Activated CD8-positive, alpha-beta memory T cell treated with anti-CD3 and anti-CD28 coated beads for 24 hours (primary cell): ENCODE data around the gene TCERG1L.
"Not testable (repeated sequence)": the region's sequence is repeated elsewhere in the genome, so short reads cannot be mapped to it uniquely, and the experiment has no call there.

ENCODE experiments used
- DNase-seq: peaks from one replicate; pipeline ENCODE4 v3.0.0-alpha.2; 2020

Gene TCERG1L

GRCh38 chr10:131311661-131312477 is at the start of gene TCERG1L:
TCERG1L (minus strand) TSS chr10:131311721; CDS start chr10:131311635, 86 bp downstream.
- DNase-seq = no peak

- no peak for DNase-seq
These were observed 47.4 kb upstream of the TCERG1L start for GRCh38 chr10:131358741-131359442.

DNA sequence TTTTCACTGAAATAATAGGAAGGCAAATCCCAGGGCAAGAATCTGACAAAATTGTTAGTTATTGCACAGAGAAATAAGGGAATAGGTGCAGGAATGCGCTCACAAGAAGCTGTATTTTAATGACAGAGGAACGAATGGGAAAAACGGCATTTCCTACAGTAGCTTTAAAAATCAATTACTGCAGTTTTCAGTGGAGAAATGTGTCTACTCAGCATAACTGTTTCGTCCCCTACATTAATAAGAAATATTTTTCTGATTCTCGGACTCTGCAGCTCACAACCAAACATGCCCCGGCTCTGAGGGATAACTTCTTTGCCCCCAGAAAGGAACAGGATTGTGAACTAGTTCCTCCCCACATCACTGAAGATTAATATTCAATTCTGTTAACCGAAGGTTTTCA is 44.9 kb upstream of the TCERG1L start:
- no peak for DNase-seq

DNA sequence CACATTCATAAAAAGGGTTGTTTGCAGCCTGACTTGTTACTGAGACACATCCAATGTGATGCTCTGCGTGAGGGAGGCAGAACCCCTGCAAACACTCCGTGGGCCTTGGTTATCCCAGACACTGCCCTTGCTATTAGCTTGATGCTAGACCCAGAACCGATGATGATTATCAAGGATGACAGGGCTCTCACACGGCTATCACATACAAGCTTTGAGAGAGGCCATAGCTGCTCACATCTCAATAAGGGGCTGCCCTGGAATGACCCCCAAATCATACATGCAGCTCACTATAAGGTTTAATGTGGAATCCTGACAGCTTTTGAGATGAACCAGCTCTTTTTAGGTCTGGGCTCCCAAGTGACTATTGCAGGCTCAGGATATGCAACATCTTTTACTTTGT is 44.4 kb upstream of the TCERG1L start:
- DNase-seq = no peak

GRCh38 chr10:131355056-131355455 is 43.5 kb upstream of the TCERG1L start:
- DNase-seq = no peak

- no peak for DNase-seq
These were observed 42.9 kb upstream of the TCERG1L start for GRCh38 chr10:131354380-131354779.

DNA sequence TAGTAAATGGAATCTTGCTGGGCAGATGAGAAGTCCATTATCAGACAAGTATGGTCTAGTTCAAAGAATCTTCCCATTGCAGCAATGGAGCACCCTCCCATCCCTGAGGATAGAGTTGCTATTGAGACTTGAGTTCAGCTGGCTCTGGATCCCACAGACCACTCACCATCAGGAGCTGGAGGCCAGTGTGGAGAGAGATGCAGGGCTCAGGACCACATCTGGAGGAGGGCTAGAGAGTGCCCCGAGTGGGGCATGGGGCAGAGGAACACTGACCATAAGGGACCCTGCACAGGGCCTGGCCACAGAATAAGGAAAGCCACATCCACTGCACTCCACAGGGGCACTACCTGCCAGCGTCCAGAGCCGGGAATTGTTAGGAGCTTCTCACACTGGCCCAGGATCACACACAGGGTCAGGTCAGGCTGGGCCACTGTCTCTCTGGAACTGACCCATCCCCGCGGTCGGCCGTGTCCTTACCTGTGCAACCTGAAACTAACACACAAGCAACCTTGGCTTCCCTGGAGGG is 41.3 kb upstream of the TCERG1L start:
- no peak for DNase-seq

- no peak for DNase-seq
These were observed 39.1 kb upstream of the TCERG1L start for GRCh38 chr10:131350660-131351059.

DNA sequence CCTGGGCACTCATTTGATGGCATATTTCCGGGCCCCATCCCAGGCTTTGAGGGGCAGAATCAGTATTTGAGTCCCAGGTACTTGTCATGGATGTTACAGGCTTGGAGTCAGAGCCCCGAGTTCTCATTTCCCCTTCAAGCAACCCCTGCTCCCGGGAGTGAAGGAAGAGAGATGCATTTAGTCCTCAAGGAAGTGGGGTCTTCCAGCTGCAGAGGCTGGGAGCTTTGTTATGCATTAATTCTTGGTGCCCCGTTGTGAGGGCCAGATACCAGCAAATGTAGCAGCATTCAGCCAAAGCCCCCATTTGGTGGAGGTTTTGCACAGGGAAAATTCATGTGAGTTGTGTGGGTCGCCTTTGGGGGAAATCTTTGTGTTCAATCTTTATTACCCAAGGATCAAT is 38.7 kb upstream of the TCERG1L start:
- DNase-seq = no peak

DNA sequence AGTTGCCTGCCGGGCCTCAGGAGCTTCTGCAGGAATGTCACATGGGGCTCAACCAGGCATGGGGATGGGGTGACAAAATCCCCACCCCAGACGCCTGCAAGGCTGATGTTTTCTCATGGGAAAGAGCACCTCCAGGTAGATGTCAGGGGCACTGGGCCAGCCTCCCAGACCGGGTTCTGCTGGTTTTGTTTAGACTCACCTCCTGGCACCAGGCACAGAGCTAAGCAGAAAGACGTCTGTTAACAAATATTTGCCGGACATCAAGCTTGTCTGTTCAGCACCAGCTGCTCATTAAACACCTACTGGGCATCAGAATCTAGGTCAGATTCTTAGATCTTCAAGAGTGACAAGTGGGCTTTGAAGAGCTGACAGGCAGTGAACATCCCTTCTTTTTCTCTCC is 34.9 kb upstream of the TCERG1L start:
- DNase-seq = no peak

GRCh38 chr10:131345691-131346090 is 34.2 kb upstream of the TCERG1L start:
- no peak for DNase-seq

GRCh38 chr10:131344747-131345146 is 33.2 kb upstream of the TCERG1L start:
- no peak for DNase-seq

DNA sequence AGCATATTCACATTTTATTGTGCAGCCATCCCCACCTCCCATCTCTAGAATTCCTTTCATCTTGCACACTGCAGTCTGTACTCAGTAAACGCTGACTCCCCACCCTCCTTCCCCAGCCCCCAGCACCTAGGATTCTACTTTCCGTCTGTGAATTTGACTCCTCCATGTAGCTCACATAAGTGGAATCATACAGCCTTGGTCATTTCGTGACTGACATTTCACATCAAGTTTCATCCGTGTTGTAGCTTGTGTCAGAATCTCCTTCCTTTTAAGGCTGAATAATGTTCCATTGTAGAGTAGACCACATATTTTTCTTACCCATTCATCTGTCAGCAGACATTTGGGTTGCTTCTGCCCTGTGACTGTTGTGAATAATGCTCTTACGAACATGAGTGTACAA is 26.2 kb upstream of the TCERG1L start:
- DNase-seq = no peak

- no peak for DNase-seq
These were observed 21.3 kb upstream of the TCERG1L start for GRCh38 chr10:131332821-131333220.

DNA sequence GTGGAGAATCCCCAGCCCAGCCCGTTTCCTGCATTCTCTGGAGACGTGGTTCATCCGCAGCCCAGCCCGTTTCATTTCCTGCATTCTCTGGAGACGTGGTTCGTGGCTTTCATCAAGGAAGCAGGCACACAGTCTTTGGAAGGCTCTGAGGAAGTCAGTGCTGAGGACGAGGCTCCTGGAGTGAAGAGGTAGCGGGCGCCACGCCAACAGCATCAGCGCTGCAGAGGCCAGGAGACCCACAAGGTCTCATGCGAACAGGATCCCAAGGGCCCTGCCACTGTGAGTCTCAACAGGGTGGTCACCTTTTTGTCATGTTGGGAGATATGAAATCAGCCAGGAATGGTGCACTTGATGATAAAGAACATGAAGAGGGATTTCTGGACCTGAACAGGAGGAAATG is 12.4 kb upstream of the TCERG1L start:
- no peak for DNase-seq

DNA sequence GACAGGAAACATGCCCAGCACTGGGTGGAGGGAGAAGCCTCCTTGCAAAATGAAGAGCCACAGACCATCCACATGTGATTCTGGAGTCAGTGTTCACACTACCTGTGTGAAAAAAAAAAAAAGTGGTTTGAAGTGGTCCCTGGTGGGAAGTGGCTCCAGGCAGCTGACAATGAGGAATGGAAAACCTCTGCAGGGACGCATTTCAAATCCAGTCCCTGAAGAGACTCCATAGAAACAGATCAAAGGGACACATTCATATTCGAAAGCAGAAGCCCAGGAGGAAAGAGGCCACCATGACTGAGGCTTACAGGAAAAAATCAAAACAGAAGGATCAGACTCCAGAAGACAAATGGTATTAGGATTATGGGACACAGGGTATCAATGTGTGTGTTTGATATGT is 11.5 kb upstream of the TCERG1L start:
- DNase-seq = no peak

DNA sequence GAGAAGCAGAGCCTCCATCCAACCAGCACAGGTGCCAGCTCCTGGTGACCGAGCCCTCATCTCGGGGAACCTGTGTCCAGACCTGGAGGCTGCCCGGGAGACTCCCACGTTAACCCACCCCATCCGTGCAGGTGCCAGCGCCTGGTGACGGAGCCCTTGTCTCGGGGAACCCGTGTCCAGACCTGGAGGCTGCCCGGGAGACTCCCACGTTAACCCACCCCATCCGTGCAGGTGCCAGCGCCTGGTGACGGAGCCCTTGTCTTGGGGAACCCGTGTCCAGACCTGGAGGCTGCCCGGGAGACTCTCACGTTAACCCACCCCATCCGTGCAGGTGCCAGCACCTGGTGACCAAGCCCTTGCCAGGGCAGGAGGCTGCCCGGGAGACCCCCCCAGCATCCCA is 11.1 kb upstream of the TCERG1L start:
- DNase-seq = not testable (repeated sequence)

- no peak for DNase-seq
These were observed 9.5 kb upstream of the TCERG1L start for GRCh38 chr10:131320860-131321604.

- DNase-seq = no peak
These were observed 7.3 kb upstream of the TCERG1L start for GRCh38 chr10:131318814-131319213.

- no peak for DNase-seq
These were observed 6.8 kb upstream of the TCERG1L start for GRCh38 chr10:131318291-131318690.

GRCh38 chr10:131316321-131317075 is 5.0 kb upstream of the TCERG1L start:
- DNase-seq = no peak

DNA sequence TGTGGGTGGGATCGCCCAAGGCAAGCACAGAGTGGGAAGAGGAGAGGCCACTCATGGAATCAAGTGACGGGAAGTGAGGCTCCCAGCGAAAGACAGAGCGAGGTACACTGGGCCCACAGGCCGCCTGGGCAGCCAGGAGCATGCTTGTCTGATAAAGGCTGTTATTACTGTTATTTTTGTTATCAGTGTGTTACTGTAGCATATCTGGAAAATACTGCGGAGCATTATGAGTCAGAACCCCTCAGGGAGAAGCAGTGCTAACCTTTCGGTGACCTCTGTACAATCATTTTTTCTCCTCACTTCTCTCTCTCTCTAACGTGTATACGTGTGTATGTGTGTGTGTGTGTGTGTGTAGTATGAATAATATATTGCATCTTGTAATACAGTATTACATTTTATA is 3.8 kb upstream of the TCERG1L start:
- no peak for DNase-seq

DNA sequence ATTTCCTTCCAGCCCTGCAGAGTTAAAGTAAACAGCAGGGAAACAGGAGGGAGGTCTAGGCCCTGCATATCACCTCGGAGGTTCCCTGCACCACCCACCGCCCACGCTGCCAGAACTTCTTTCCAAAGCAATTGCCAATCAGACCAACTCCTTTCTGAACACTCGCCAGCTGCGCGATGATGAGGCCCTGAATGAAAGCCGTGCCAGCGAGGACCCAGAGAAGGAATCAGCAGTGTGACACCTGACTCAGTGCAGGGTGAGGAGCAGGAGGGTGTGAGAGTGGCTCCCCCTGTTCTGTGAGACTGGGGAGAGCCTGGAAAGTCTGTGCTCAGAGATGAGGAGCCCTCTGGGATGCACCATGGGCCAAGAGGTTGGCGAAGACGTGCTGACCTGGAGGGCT is 3.3 kb upstream of the TCERG1L start:
- DNase-seq = no peak
